HG03460 (cell line): ENCODE results near the gene MGME1.
"Not testable (repeated sequence)": the region's sequence is repeated elsewhere in the genome, so short reads cannot be mapped to it uniquely, and the experiment has no call there.

Experiments used
- ATAC-seq: cut with Tn5 transposase; IDR thresholded peaks from one replicate; pipeline ENCODE4 v1.9.1; 2021; ENCODE audit not compliant: unreplicated experiment

The MGME1 gene

DNA sequence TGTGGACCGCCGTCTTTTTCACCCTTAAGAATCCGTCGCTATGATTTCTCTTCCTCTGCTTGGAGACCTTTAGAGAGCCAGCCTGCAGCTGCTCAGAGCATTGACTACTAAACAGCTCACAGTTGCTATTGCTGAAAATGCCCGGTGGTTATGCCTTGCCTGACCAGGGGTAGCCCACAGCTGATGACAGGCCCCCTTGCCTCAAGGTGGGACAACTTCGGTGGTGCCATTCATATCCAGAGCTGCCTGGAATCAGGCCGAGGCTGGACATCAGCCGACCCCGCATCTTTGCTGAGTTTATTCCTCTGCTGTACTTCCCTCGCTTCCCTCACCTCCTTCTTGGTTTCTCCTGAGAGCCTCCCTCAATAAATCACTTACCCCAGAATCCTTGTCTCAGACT is 49.3 kb downstream of the MGME1 start:
- ATAC-seq, result no peak

DNA sequence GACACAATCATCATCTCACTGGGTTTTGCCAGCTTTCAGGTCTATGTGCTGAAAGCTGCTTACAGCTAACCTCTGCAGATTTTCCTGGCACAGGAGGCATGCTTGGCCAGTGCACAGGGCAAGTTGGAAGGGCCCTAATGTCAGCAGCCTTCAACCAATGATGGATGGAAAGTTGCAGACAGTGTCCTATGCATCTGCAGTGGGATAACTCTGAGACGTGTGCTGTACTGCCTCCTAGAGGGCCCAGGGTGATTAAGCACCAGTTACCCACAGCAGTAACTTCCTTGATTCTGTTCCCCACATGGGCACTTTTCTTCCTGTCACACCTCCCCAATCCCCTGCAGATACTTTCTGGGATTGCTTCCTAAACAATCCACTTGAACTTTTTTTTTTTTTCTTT is 50.2 kb downstream of the MGME1 start:
- ATAC-seq, result no peak

DNA sequence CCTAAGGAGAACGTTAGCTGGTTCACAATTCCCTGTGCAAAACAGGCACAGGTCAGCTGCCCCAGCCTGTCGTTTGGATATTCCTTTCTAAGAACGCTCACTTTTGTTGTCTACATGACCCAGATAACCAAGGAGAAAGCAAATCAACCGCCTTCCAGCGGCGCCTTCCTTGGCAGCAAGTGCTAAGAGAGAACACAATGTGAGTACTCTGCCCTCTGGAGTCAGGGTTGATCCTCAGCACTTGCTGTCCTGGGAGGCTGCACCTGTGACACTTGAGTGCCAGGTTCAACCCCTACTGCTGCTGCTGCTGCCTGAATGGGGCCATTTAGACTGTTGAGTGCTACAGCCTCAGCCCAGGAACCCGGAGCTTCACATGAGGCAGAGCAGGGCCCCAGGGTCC is 52.1 kb downstream of the MGME1 start:
- ATAC-seq, result no peak

DNA sequence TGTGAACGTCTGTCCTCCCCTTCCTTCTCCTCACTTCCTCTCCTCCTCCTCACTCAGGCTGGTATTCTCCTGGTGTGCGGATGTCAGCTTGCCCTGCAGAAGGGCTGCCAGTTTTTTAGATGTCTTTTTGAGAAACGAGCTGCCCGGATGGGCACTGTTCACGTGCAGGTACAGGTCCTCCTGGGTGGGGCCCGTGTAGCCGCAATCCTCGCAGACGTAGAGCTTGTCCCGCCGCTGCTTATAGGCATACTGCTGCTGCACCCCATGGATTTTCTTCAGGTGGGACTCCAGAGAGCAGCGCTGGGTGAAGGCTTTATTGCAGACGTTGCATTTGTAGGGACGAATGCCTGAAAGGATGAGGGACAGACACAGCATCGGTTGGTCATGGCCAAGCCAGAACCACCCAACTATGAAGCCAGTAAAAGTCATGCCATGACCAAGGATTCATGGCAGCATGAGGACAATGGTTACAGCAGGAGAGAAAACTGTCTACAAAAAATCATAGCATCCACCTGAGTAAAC is 55.8 kb downstream of the MGME1 start:
- no peak for ATAC-seq

DNA sequence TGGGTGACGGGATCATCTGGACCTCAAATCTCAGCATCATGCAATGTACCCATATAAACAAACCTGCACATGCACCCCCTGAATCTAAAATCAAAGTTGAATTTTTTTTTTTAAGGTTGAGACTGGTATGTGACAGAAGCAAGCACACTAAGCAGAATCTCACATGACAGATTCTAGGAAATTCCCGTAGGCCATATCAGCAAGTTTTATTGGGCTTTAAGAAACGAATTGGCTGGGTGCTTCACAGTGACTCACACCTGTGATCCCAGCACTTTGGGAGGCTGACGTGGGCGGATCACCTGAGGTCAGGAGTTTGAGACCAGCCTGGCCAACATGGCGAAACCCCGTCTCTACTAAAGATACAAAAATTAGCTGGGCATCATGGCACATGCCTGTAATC is 58.2 kb downstream of the MGME1 start:
- not testable (repeated sequence) for ATAC-seq

DNA sequence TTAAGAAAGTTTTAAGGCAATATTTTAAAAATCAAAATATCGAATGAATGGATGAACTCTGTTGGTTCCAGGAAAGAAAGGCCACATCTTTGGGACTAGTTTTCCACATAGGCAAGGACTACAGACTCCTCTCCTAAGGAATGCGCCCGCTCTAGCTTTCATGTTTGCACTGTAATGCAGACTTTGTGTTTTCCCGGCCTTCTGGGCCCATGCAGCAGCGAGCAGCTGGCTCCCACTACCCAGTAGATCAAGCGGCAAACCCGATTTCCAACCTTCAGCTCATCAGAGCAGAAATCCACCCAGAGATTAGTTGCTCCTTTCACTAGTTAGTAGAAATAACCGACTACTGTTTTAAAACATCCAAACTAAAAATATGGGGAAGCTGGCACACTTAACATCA is 61.2 kb downstream of the MGME1 start:
- no peak for ATAC-seq

DNA sequence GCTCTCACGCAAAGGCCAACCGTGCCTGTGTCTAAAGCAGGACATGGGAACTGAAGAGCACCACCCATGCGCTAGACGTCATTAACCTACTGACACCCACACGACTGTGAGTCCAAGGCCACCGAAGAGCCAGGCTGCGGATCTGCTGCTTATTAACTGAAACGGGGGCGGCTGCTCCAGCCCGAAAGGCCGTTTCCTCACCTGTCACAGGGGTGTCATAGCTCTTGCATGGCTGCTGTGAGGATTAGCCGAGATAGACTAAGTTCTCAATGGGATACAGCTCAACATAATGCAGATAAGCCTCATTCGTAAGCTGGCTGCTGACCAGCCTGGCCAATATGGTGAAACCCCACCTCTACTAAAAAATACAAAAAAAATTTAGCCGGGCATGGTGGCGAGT is 62.2 kb downstream of the MGME1 start:
- ATAC-seq, result no peak

DNA sequence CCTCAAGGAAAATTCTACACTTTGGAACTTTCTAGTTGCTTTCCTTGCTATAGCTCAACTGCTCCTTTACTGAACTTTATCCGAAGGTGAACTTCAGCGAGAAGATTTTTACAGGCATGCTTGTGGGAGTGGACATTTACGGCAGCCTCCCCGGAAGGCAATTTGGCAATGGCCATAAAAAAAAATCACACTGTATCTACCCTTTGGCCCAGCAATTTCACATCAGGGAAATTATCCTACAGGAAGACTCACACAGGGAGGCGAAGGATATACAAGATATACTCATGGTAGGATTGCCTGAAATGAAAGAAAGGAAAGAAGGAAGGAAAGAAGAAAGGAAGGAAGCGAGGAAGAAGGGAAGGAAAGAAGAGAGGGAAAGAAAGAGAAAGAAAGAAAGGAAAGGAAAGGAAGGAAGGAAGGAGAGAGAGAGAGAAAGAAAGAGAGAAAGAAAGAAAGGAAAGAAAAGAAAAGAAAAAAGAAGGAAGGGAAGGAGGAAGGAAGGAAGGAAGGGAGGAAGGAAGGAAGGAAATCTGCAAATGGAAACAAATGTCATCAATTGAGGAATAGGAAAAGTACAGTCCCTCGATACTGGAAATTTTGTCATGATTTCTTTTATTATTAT is 63.2 kb downstream of the MGME1 start:
- ATAC-seq, result no peak

DNA sequence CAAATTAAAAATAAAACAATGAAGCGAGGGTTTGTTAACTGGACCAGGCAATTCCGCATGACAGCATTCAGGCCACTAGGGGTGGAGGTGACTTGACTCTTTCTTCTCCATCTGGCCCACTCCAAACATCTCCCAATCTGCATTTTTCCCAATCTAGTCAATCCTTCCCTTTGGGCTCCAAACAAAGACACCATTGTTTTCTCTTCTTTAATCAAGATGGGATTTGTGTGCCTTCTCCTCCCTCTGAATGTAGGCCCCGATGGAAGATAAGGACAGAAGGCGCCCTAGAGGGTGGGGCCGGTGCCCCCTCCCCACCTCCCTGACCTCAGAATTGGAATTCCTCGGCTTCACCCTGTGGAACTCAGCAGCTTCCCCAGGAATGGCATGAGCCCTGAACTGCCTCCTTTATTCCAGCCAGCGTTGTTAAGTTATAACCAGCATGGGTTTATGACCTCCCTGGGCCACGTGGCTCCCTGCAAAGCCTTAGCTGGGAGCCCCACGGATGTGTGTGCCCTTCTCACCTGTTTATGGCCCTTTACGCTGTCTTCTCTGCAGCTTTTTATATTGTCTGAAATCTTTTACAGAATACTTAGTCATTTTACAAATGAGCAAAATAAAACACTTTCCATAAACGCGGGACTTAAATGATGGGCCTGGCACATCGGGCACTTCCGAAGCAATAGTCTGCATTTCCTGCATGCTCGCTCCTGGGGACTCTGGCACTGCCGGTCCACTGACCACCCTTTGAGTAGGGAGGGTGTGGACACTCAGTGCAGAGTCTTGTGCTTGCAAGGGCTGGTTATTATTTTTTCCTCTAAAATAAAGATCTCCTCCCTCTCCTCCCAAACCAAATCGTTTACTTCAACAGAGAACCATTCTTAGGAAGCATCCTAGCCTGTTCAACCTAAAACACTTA is 64.4 kb downstream of the MGME1 start:
- no peak for ATAC-seq

DNA sequence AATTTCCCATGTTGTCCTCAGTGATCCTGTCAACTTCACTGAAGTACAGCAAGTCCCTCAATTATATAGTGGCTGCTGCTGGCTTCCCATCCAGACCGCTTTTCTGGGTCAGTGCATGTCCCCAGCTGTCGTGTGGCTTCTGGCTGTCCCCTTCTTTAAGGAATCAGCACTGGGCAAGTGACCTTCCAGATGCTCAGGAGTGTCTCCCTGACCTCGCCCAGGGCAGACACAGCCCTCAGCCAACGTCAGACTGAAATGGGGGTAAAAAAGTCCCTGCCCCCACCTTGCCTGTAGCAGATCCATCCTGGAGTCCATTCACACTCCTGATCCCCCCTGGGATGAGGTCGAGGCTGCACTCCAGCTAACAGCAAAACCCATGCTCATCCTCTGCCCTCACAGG is 65.2 kb downstream of the MGME1 start:
- ATAC-seq, result no peak

DNA sequence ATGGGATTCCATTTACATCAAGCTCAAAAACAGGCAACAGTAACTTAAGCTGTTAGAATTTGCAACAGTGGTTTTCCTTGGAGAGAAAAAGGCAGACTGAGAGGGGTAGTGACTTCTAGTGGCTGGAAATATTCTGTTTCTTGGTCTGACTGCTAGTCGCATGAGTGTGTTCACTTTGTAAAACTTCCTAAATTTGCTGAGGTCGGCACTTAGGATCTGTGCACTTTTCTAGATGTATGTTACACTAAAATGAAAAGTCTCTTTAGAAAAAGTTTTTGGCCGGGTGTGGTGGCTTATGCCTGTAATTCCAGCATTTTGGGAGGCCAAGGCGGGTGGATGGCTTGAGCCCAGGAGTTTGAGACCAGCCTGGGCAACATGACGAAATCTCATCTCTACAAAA is 70.2 kb downstream of the MGME1 start:
- ATAC-seq, result no peak
